ENCODE results near the gene NLRP1.

NLRP1 gene

DNA sequence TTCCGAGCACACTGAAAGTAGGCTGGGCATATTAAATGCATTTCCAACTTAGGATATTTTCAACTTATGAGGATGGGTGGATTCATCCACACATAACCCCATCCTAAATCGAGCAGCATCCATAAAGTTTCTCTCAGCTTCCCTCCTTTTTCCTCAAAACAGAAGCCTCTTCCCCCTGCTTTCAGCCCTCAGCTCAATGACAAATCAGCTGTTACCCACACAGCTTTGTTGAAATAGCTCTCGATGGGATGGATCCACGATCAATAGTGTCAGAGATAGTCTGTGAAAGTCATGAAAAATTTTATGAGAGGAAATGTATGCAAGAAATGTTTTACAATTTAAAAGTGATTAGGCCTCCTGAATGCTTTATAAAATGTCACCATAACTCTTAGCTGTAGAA, 118.0 kb downstream of the NLRP1 start:
- DNase-seq = no peak

DNA sequence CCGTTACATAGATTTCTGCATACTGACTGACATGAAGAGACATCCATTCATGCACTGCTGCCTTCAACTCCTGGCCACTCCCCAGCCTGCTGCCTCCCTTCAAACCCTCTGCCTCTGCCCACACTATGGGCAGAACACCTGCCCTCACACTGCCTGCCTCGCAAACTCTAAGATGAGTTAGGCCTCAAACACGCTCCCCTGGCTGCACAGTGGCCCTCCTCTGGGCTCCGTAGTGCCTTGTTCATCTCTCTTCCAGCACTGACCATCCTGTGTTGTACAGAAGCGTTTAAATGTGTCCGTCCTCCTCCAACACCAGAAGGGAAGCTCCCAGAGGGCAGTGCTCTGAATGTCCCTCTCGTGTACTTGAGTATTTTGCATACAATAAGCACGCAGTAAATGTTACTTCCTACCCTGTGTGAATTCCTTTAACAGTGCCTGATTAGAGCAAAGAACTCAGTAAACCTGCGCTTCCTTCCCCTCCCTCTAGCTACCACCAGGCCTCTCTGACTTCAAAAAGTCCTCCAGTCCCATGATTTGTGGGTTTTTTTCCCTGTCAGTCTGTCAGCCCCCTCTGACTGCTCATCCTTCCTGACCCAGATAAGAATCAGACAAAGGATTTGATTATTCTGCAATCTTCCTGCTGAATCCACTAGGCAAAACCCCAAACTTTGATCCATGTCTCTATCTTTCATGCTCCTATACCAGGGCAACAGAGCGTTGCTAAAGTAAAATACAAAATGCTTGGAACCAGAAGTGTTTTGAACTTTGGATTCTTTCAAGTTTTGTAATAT, 119.4 kb downstream of the NLRP1 start:
- DNase-seq = no peak

All from fibroblast of skin of right biceps (primary cell).